ENCODE results near the gene UVRAG.
"Not testable (repeated sequence)": the region's sequence is repeated elsewhere in the genome, so short reads cannot be mapped to it uniquely, and the experiment has no call there.

Gene UVRAG

GRCh38 chr11:75873417-75874221 is 58.6 kb downstream of the UVRAG start:
- H3K27me3 ChIP-seq (ENCODE audit: control insufficient read depth, insufficient read depth, low read length): no peaks in the 10 kb centered on the region
- H3K9ac ChIP-seq (ENCODE audit: low read depth, low read length): no peak overlapping the region
- H3K4me1 ChIP-seq (ENCODE audit: control insufficient read depth, insufficient read depth, low read length): no peaks in the 10 kb centered on the region
- no peak overlapping the region for H3K4me3 ChIP-seq (ENCODE audit: low read length)
- H3K36me3 ChIP-seq (ENCODE audit: insufficient read depth, low read length): no peaks in the 10 kb centered on the region
- H3K9me3 ChIP-seq (replicated peaks; ENCODE audit: low read length): no peaks in the 10 kb centered on the region
- H3K4me2 ChIP-seq (ENCODE audit: low read length): no peak overlapping the region

- Histone ChIP-seq H3K27me3 (ENCODE audit: control insufficient read depth, insufficient read depth, low read length) (no peaks in the 10 kb centered on the region), H3K4me2 (ENCODE audit: low read length) (no peak overlapping the region), H3K4me1 (ENCODE audit: control insufficient read depth, insufficient read depth, low read length) (no peaks in the 10 kb centered on the region), H3K4me3 (ENCODE audit: low read length) (no peak overlapping the region), H3K9me3 (replicated peaks; ENCODE audit: low read length) (no peaks in the 10 kb centered on the region), H3K36me3 (ENCODE audit: insufficient read depth, low read length) (no peaks in the 10 kb centered on the region), H3K9ac (ENCODE audit: low read depth, low read length) (no peak overlapping the region)
Observed at GRCh38 chr11:75874684-75875341, 59.8 kb downstream of the UVRAG start.

- H3K36me3 ChIP-seq (ENCODE audit: insufficient read depth, low read length); H3K9ac ChIP-seq (ENCODE audit: low read depth, low read length); H3K9me3 ChIP-seq (replicated peaks; ENCODE audit: low read length); H3K4me3 ChIP-seq (ENCODE audit: low read length); H3K27me3 ChIP-seq (ENCODE audit: control insufficient read depth, insufficient read depth, low read length); H3K4me1 ChIP-seq (ENCODE audit: control insufficient read depth, insufficient read depth, low read length); H3K4me2 ChIP-seq (ENCODE audit: low read length): not testable (repeated sequence)
Observed at GRCh38 chr11:75877327-75877726, 62.3 kb downstream of the UVRAG start.

GRCh38 chr11:75877931-75878330 is 62.9 kb downstream of the UVRAG start:
- not testable (repeated sequence) for H3K9ac ChIP-seq (ENCODE audit: low read depth, low read length); H3K27me3 ChIP-seq (ENCODE audit: control insufficient read depth, insufficient read depth, low read length); H3K36me3 ChIP-seq (ENCODE audit: insufficient read depth, low read length); H3K9me3 ChIP-seq (replicated peaks; ENCODE audit: low read length); H3K4me2 ChIP-seq (ENCODE audit: low read length); H3K4me3 ChIP-seq (ENCODE audit: low read length); H3K4me1 ChIP-seq (ENCODE audit: control insufficient read depth, insufficient read depth, low read length)

- H3K9me3 ChIP-seq (replicated peaks; ENCODE audit: low read length): no peaks in the 10 kb centered on the region
- H3K4me1 ChIP-seq (ENCODE audit: control insufficient read depth, insufficient read depth, low read length): no peaks in the 10 kb centered on the region
- H3K9ac ChIP-seq (ENCODE audit: low read depth, low read length): no peak overlapping the region
- H3K4me2 ChIP-seq (ENCODE audit: low read length): no peak overlapping the region
- H3K4me3 ChIP-seq (ENCODE audit: low read length): no peak overlapping the region
- no peaks in the 10 kb centered on the region for H3K27me3 ChIP-seq (ENCODE audit: control insufficient read depth, insufficient read depth, low read length)
- H3K36me3 ChIP-seq (ENCODE audit: insufficient read depth, low read length): no peaks in the 10 kb centered on the region
Observed at GRCh38 chr11:75878933-75879332, 63.9 kb downstream of the UVRAG start.

- no peaks in the 10 kb centered on the region for H3K4me1 ChIP-seq (ENCODE audit: control insufficient read depth, insufficient read depth, low read length)
- H3K27me3 ChIP-seq (ENCODE audit: control insufficient read depth, insufficient read depth, low read length): no peaks in the 10 kb centered on the region
- no peak overlapping the region for H3K9ac ChIP-seq (ENCODE audit: low read depth, low read length)
- H3K4me2 ChIP-seq (ENCODE audit: low read length): no peak overlapping the region
- H3K9me3 ChIP-seq (replicated peaks; ENCODE audit: low read length): no peaks in the 10 kb centered on the region
- no peaks in the 10 kb centered on the region for H3K36me3 ChIP-seq (ENCODE audit: insufficient read depth, low read length)
- H3K4me3 ChIP-seq (ENCODE audit: low read length): no peak overlapping the region
Observed at GRCh38 chr11:75879737-75880136, 64.7 kb downstream of the UVRAG start.

- H3K27me3 ChIP-seq (ENCODE audit: control insufficient read depth, insufficient read depth, low read length); H3K4me2 ChIP-seq (ENCODE audit: low read length); H3K4me1 ChIP-seq (ENCODE audit: control insufficient read depth, insufficient read depth, low read length); H3K4me3 ChIP-seq (ENCODE audit: low read length); H3K9ac ChIP-seq (ENCODE audit: low read depth, low read length); H3K9me3 ChIP-seq (replicated peaks; ENCODE audit: low read length); H3K36me3 ChIP-seq (ENCODE audit: insufficient read depth, low read length): not testable (repeated sequence)
Observed at GRCh38 chr11:75880343-75880742, 65.3 kb downstream of the UVRAG start.

GRCh38 chr11:75884321-75884720 is 69.3 kb downstream of the UVRAG start:
- Histone ChIP-seq H3K9ac (ENCODE audit: low read depth, low read length) (no peak overlapping the region), H3K4me3 (ENCODE audit: low read length) (no peak overlapping the region), H3K36me3 (ENCODE audit: insufficient read depth, low read length) (peaks cover 2% of the 10 kb centered on the region), H3K4me2 (ENCODE audit: low read length) (no peak overlapping the region), H3K27me3 (ENCODE audit: control insufficient read depth, insufficient read depth, low read length) (no peaks in the 10 kb centered on the region), H3K9me3 (replicated peaks; ENCODE audit: low read length) (no peaks in the 10 kb centered on the region), H3K4me1 (ENCODE audit: control insufficient read depth, insufficient read depth, low read length) (no peaks in the 10 kb centered on the region)

- no peak overlapping the region for H3K9ac ChIP-seq (ENCODE audit: low read depth, low read length)
- no peaks in the 10 kb centered on the region for H3K27me3 ChIP-seq (ENCODE audit: control insufficient read depth, insufficient read depth, low read length)
- H3K4me1 ChIP-seq (ENCODE audit: control insufficient read depth, insufficient read depth, low read length): no peaks in the 10 kb centered on the region
- no peaks in the 10 kb centered on the region for H3K9me3 ChIP-seq (replicated peaks; ENCODE audit: low read length)
- H3K4me3 ChIP-seq (ENCODE audit: low read length): no peak overlapping the region
- H3K36me3 ChIP-seq (ENCODE audit: insufficient read depth, low read length): peaks cover 2% of the 10 kb centered on the region
- no peak overlapping the region for H3K4me2 ChIP-seq (ENCODE audit: low read length)
Observed at GRCh38 chr11:75888416-75888815, 73.4 kb downstream of the UVRAG start.

- peaks cover 2% of the 10 kb centered on the region for H3K36me3 ChIP-seq (ENCODE audit: insufficient read depth, low read length)
Observed at GRCh38 chr11:75891947-75892739, 77.1 kb downstream of the UVRAG start.

GRCh38 chr11:75893251-75893650 is 78.2 kb downstream of the UVRAG start:
- Histone ChIP-seq H3K4me1 (ENCODE audit: control insufficient read depth, insufficient read depth, low read length) (no peaks in the 10 kb centered on the region), H3K4me3 (ENCODE audit: low read length) (no peak overlapping the region), H3K9me3 (replicated peaks; ENCODE audit: low read length) (no peaks in the 10 kb centered on the region), H3K9ac (ENCODE audit: low read depth, low read length) (no peak overlapping the region), H3K36me3 (ENCODE audit: insufficient read depth, low read length) (peaks cover 2% of the 10 kb centered on the region), H3K4me2 (ENCODE audit: low read length) (no peak overlapping the region), H3K27me3 (ENCODE audit: control insufficient read depth, insufficient read depth, low read length) (no peaks in the 10 kb centered on the region)

More at GRCh38 chr11:75891947-75892739, 77.1 kb downstream of the UVRAG start:
- no peaks in the 10 kb centered on the region for H3K27me3 ChIP-seq (ENCODE audit: control insufficient read depth, insufficient read depth, low read length)
- H3K9ac ChIP-seq (ENCODE audit: low read depth, low read length): no peak overlapping the region
- no peaks in the 10 kb centered on the region for H3K9me3 ChIP-seq (replicated peaks; ENCODE audit: low read length)
- no peak overlapping the region for H3K4me2 ChIP-seq (ENCODE audit: low read length)
- H3K4me1 ChIP-seq (ENCODE audit: control insufficient read depth, insufficient read depth, low read length): no peaks in the 10 kb centered on the region
- no peak overlapping the region for H3K4me3 ChIP-seq (ENCODE audit: low read length)
